ENCODE data around the gene ARL2.

GRCh38 chr11:65008016-65008415, 5.9 kb upstream of the ARL2 start:
- TF ChIP-seq CTCF (IDR thresholded peaks at IDR 0.05 in 8 of 11, conservative IDR thresholded peaks at IDR 0.05 in 3 of 11) (no peak), POLR2A (IDR thresholded peaks at IDR 0.05) (no peak), POLR2AphosphoS5 (IDR thresholded peaks at IDR 0.05) (no peak)
